Heart right ventricle (tissue), 16 donors: Measurements from ENCODE around the gene LOXL1. TPM values are rescaled to one million over a fixed set of nuclear protein-coding genes. Genes with fewer than 3 reads are reported as not detected.

Experiments
- ATAC-seq, 8 donors: fragments of 200-7000 bp; cut with Tn5 transposase; one replicate each; pipeline ENCODE4 v1.9.1; 2020; ENCODE audit warnings: mild to moderate bottlenecking in 8 of 8, moderate library complexity in 8 of 8, moderate number of reproducible peaks in 1 of 8
- DNase-seq, 2 donors: peaks; one replicate each; pipeline ENCODE4 v3.0.0-alpha.2; 2020
- H3K27ac ChIP-seq, 10 donors: fragments of 200-600 bp; sonication (generic) in 2 of 10; one replicate each; pipeline versions ENCODE4 v1.5.0 to v1.8.0; 2020 to 2022; ENCODE audit warnings: mild to moderate bottlenecking in 3 of 10
- H3K27me3 ChIP-seq, 7 donors: fragments of 200-600 bp; one replicate each; pipeline ENCODE4 v1.8.0; 2021 to 2022; ENCODE audit warnings: mild to moderate bottlenecking in 2 of 7
- H3K36me3 ChIP-seq, 9 donors: fragments of 200-600 bp; sonication (generic) in 1 of 9; one replicate each; pipeline versions ENCODE4 v1.5.0 to v1.8.0; 2020 to 2022; ENCODE audit warnings: mild to moderate bottlenecking in 2 of 9
- H3K4me1 ChIP-seq, 9 donors: fragments of 200-600 bp; sonication (generic) in 1 of 9; one replicate each; pipeline versions ENCODE4 v1.5.0 to v1.8.0; 2020 to 2022; ENCODE audit warnings: mild to moderate bottlenecking in 4 of 9
- H3K4me3 ChIP-seq, 10 donors: fragments of 200-600 bp; sonication (generic) in 2 of 10; one replicate each; pipeline versions ENCODE4 v1.5.0 to v1.8.0; 2020 to 2022; ENCODE audit warnings: mild to moderate bottlenecking in 7 of 10, moderate library complexity in 2 of 10
- H3K9me3 ChIP-seq, 11 donors: fragments of 200-600 bp in 10 of 11; sonication (generic) in 2 of 11; one replicate each; pipeline versions ENCODE4 v1.5.0 to v1.8.0; 2013 to 2022; ENCODE audit warnings: mild to moderate bottlenecking in 2 of 11, control low read depth in 1 of 11, moderate library complexity in 1 of 11
- CTCF ChIP-seq, 9 donors: fragments of 200-600 bp; sonication (generic) in 2 of 9; IDR thresholded peaks; one replicate each; pipeline versions ENCODE4 v1.5.0 to v1.8.0; 2021 to 2022; ENCODE audit warnings: antibody characterized with exemption in 9 of 9, mild to moderate bottlenecking in 5 of 9, moderate library complexity in 1 of 9
- WGBS, 2 donors: extraction: QIAGEN DNeasy Blood & Tissue Kit; methylation state at CpG; one replicate each; pipeline ENCODE4 v1.1.7; 2013; ENCODE audit warnings: inconsistent platforms in 1 of 2; 5-methylcytosine and 5-hydroxymethylcytosine counted together
- intact Hi-C, 10 donors: fragments of 100-400 bp; cut with DNase I; formaldehyde crosslinking; loops; one replicate each; pipeline versions ENCODE4 v1.11.1 to v1.14.2; 2022
- polyA plus RNA-seq, 2 donors: library from polyadenylated mRNA; stranded (reverse); fragments of 200-250 nt; gene quantifications; one replicate each; pipeline ENCODE4 v1.2.3, GENCODE V29; 2013
- total RNA-seq, 10 donors: library from RNA; stranded (reverse); fragmentation: NEBNext Ultra II Directional in 3 of 10; extraction: Animal tissue kit (Norgen Biotek cat#: 25700) in 3 of 10; gene quantifications; one replicate each; pipeline versions ENCODE4 v1.2.1 to v1.2.4, GENCODE V29; 2021 to 2023
- donor health status: Arrhythmogenic right ventricular cardiomyopathy.
- donor health status: ischemic (EF 13 %, LVEDD 7.1; RV severe dilation, severe dysfunction).
- donor health status: healthy with polysubstance abuse.
- donor health status: DM: no; HTN: yes; CAD: no.
- donor health status: DM: no; HTN: no; CAD: no.
- donor health status: ischemic (EF 25% LVEDD 6.9; RV normal size, moderate dysfunction).
- donor health status: ischemic (EF 25% LVEDD 5.7; RV mildly dilated, moderate dysfunction).
- donor health status: healthy.
- donor health status: DM: yes; HTN: yes; CAD: no.
- donor health status: Ischemic cardiomyopathy.
- donor health status: ischemic (EF 35%, LVEDD 5.7; RV mildly dilated, moderate dysfunction).
- donor health status: nonischemic (EF 11% LVEDD 7.7; RV severe dilation, severe dysfunction).
- donor health status: DM: yes; HTN: yes; CAD: no.
- donor health status: PGD.
- donor health status: ischemic (EF 29% LVEDD 5.4; RV normal size, mild dysfunction).
- donor health status: nonischemic (EF 23%, LVEDD 6.1; RV moderate dilation, normal function).

The LOXL1 gene
- total and polyA plus RNA-seq, 12 donors = 11.2 to 66.6 (median 27.8) TPM

- TF ChIP-seq CTCF (IDR thresholded peaks at IDR 0.05) = no peak
- H3K4me3 ChIP-seq = no peak overlapping the region
- no peaks in the 10 kb centered on the region for H3K9me3 ChIP-seq
- no peaks in the 10 kb centered on the region for H3K27me3 ChIP-seq
- DNase-seq (no peak), ATAC-seq (peak in 7 of 8 donors; percentile 4 to 61 (median 24))
- H3K27ac ChIP-seq = peak overlapping the region in 8 of 10 donors; percentile 10 to 86 (median 42)
- peaks cover 0 to 5% (median 0%) of the 10 kb centered on the region in 9 donors for H3K36me3 ChIP-seq
- peaks cover 12 to 73% (median 35%) of the 10 kb centered on the region in 9 donors for H3K4me1 ChIP-seq
- WGBS, 2 donors = 80 to 81% methylated on average over 8 of the region's 8 CpGs
- intact Hi-C loops = loop anchor here in 1 of 10 donors (5.0 kb wide), 1 partner anchor 1062 kb away; no protein-coding TSS in a partner anchor
These were observed 14.1 kb downstream of the LOXL1 start for GRCh38 chr15:73940061-73940981.

- ATAC-seq = peak in 6 of 8 donors; percentile 7 to 66 (median 33)
- Histone ChIP-seq H3K36me3 (peaks cover 0 to 6% (median 0%) of the 10 kb centered on the region in 9 donors), H3K27ac (peak overlapping the region in 8 of 10 donors; percentile 7 to 86 (median 42)), H3K4me3 (no peak overlapping the region), H3K27me3 (no peaks in the 10 kb centered on the region), H3K4me1 (peaks cover 12 to 67% (median 31%) of the 10 kb centered on the region in 9 donors), H3K9me3 (no peaks in the 10 kb centered on the region)
- DNase-seq = no peak
- 58 to 86% methylated on average over 1 of the region's 1 CpG for WGBS, 2 donors
- intact Hi-C loops = loop anchor here in 1 of 10 donors (5.0 kb wide), 1 partner anchor 1061 kb away; no protein-coding TSS in a partner anchor
- no peak for TF ChIP-seq CTCF (IDR thresholded peaks at IDR 0.05)
These were observed 14.8 kb downstream of the LOXL1 start for GRCh38 chr15:73941044-73941443.

- peak overlapping the region in 7 of 10 donors; percentile 3 to 86 (median 44) for H3K27ac ChIP-seq
- H3K4me3 ChIP-seq = no peak overlapping the region
- 87 to 89% methylated on average over 3 of the region's 3 CpGs for WGBS, 2 donors
- no peak for DNase-seq
- H3K9me3 ChIP-seq = no peaks in the 10 kb centered on the region
- no peak for TF ChIP-seq CTCF (IDR thresholded peaks at IDR 0.05)
- intact Hi-C loops = loop anchor here in 1 of 10 donors (5.0 kb wide), 1 partner anchor 1061 kb away; no protein-coding TSS in a partner anchor
- H3K4me1 ChIP-seq = peaks cover 12 to 63% (median 27%) of the 10 kb centered on the region in 9 donors
- H3K36me3 ChIP-seq = peaks cover 0 to 10% (median 0%) of the 10 kb centered on the region in 9 donors
- H3K27me3 ChIP-seq = no peaks in the 10 kb centered on the region
- no peak for ATAC-seq
These were observed 15.2 kb downstream of the LOXL1 start for GRCh38 chr15:73941449-73941848.

- H3K9me3 ChIP-seq = no peaks in the 10 kb centered on the region
- H3K27ac ChIP-seq = peak overlapping the region in 5 of 10 donors; percentile 3 to 86 (median 67)
- peaks cover 12 to 57% (median 22%) of the 10 kb centered on the region in 9 donors for H3K4me1 ChIP-seq
- H3K36me3 ChIP-seq = peaks cover 0 to 16% (median 0%) of the 10 kb centered on the region in 9 donors
- no peak for DNase-seq
- ATAC-seq = no peak
- H3K4me3 ChIP-seq = no peak overlapping the region
- intact Hi-C loops = loop anchor here in 1 of 10 donors (5.0 kb wide), 1 partner anchor 1060 kb away; no protein-coding TSS in a partner anchor
- H3K27me3 ChIP-seq = no peaks in the 10 kb centered on the region
- WGBS, 2 donors = 68 to 69% methylated on average over 10 of the region's 10 CpGs
- TF ChIP-seq CTCF (IDR thresholded peaks at IDR 0.05) = no peak
These were observed 15.8 kb downstream of the LOXL1 start for GRCh38 chr15:73941871-73942635.
